Superior temporal gyrus (tissue), 1 donor: ENCODE data around the gene CDC42BPA.
"Not testable (repeated sequence)": the region's sequence is repeated elsewhere in the genome, so short reads cannot be mapped to it uniquely, and the experiment has no call there.

ENCODE experiments used
- DNase-seq: peaks from one replicate; pipeline ENCODE4 v3.0.0-alpha.2; 2016; ENCODE audit errors: extremely low spot score

Gene CDC42BPA

DNA sequence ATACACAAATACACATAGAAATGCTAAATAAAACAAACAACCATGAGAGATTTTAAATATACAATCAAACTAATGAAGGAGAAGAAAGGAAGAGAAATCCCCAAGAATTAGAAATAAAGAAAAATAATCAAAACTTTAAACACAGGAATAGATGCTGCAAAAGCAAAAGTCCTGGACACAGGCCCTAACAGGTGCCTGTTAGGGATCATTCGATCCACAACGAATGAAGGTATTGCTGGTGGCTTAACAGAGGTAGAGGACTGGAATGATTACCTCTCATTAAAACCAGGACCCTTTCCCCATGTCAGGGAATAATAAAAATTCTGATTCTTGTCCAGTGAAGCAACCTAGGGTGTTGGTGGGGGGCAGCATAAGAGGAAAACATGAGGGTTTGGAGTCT, 56.8 kb downstream of the CDC42BPA start:
- no peak for DNase-seq

DNA sequence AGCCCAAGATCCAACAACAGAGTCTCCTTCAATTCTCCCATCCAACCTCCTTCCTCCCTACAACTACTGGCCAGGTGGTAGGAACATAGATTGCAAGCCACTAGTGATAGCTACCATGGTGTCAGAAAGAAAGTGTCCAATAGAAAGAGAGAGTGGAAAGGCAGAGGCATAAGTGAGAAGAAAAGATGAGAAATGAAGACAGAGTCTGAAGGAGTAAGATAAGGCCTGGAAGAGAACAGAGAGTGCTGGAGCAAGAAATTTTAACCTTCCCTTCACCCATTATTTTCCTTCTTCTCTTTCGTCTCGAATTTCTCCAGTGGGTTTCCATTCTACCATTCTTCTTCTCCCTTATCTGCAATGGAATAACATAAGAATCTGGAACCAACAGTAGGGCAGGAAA, 57.9 kb downstream of the CDC42BPA start:
- no peak for DNase-seq

DNA sequence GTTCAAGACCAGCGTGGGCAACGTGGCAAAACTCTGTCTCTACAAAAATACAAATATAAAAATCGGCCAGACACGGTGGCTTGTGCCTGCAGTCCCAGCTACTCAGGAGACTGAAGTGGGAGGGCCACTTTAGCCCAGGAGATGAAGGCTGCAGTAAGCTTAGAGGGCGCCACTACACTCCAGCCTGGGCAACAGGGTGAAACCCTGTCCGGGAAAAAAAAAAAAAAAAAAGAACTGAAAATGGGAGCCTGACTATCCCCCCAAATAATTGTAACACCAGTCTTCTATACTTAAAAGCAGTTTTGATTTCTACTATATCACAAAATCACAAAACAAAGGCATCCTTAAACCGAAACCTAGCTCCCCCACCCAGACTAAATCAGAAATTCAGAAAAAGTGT, 60.3 kb downstream of the CDC42BPA start:
- DNase-seq: no peak

DNA sequence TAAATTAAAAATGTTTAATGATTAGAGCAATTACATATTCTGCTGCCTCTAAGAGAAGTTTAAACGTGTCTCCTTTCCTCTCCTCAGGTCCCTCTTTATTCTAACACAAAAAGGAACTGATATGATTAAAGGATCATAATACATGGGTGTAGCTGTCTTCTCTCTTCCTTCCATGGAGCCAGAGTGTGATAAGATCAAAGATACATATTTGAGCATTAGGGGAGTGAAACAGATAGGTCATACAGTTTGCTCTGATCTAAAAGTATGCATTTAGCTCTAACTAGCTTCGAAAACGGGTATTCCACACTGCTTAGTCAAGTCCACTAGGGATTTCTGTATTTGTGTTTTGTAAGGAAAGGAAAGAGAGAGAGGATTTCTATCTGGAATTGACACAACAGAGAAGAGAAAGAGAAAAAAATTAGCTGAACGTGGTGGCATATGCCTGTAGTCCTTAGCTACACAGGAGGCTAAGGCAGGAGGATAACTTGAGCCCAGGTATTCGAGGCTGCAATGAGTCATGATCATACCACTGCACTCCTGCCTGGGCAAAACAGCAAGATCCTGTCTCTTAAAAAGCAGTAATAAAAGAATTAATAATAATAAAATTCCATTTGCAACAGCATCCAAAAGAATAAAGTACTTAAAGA, 63.1 kb downstream of the CDC42BPA start:
- no peak for DNase-seq

DNA sequence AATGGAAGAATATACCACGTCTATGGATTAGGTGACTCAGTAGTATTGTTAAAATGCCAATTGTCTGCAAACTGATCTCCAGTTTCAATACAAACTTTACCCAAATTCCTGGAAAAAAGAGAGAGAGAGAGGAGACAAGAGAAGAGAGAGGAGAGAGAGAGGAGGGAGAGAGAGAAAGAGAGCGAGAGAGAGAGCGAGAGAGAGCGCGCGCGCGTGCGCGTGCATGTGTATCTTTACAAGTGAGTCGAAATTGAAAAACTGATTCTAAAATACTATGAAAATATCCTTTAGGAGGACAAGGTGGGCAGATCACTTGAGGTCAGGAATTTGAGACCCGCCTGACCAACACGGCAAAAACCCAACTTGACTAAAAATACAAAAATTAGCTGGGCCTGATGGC, 65.2 kb downstream of the CDC42BPA start:
- DNase-seq: no peak

DNA sequence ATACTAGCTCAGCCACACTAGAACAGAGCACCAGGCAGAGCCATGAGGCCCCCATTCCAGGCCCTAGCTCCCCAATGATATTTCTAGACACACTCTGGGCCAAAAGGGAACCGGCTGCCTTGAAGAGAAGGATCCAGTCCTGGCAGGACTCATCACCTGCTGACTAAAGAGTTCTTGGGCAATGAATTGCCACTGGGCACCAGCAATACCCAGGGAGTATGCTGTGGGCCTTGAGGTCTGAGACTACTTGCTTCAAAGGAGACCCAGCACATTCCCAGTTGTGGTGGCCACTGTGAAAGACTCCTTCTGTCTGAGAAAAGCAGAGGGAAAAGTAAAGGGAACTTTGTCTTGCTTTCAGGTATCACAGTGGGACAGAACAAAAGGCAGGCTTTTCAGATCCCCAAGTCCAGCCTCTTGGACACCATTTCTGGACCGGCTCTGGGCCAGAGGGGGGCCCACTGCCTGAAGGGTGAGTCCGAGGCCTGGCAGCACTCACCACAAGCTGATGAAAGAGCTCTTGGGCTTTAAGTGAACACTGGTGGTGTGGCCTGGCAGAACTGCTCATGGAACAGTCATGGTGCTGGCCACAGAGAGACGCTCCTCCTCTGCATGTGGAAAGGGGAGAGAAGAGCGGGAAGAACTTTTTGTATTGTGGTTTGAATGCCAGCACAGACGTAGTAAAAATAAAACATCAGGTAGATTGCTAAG, 72.5 kb downstream of the CDC42BPA start:
- no peak for DNase-seq

DNA sequence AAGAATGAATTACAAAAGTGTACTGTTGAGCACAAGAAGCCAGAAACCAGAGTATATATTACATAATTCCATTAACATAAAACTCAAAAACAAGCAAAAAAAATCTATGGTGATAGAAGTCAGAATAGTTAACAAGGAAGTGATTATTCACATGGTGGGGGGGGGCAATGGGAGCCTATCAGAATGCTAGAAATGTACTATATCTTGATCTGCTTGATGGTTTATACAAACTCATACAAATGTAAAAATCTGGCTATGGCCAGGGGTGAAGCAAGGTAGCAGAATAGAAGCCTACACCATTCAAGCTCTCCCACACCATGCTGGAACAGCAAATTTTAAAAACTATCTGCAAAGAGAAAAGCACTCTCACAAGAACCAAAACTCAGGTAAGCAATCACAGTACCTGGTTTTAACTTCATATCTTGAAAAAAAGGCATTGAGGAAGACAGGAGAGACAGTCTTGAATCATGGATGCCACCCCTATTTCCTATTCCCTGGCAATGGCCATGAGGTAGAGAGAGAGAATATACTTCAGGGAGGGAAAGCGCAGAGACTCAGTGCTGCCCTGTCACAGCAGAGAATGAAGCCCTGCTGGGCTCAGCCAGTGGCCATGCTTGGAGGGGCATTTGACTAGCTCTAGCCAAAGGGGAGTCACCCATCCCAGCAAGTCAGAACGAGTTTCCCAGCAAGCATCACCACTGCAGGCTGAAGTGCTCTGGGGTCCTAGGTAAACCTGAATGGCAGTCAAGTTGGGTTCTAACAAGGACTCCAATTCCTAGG, 73.8 kb downstream of the CDC42BPA start:
- no peak for DNase-seq

DNA sequence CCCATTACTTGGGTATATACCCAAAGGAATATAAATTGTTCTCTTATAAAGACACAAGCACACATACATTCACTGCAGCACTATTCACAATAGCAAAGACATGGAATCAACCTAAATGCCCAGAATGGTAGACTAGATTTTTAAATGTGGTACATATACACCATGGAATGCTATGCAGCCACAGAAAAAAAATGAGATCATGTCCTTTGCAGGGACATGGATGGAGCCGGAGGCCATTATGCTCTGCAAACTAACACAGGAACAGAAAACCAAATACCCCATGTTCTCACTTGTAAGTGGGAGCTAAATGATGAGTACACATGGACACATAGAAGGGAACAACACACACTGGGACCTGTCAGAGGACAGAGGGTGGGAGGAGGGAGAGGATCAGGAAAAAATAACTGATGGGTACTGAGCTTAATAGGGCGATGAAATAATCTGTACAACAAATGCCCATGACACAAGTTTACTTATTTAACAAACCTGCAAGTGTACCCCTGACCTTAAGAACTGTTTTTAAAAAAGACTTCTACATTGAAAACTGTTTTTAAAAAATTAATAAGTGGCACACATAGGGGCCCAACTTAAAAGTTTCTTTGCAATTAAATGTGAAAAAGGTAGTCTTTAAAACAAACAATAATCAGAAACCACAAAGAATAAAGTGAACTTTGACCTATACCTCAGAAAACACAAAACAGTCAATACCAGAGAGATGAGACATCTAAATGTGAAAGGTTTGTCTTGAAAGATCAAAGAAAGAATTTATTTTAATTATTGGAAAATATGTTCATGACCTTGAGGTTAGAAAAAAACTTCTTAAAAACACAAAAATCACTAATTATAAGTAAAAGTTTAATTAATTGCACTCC, 75.2 kb downstream of the CDC42BPA start:
- no peak for DNase-seq

DNA sequence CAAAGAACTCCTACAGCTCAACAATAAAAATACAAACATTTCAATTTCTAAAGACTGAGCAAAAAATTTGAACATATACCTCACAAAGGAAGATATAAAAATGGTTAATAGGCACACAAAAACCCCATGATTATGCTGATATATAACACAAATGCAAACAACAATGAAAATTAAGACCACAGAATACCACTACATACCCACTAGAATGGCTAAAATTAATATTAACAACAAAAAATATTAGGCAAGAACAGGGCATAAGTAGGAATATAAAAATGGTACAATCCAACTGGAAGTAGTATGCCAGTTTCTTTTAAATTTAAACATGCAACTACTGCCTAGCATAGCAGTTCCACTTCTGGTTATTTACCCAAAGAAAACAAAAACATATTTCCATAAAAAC, 77.3 kb downstream of the CDC42BPA start:
- no peak for DNase-seq

DNA sequence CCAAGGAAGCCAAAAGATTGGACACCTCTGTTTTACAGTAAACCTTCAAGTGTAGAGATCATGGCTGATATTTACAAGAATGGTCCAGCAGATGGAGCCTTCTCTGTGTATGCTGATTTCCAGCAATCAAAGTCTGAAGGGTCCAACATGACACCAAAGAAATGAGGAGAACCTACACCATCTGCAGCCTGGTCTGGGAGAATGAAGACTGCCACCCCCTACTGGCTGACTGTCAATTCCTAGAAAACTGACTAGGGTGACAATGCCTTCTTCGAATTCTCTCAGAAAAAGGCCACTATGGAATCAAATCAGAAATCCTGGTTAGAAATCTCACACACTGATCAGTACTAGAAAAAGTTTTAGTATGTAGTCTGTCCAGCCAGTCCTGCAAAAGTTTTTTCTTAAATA, 83.3 kb downstream of the CDC42BPA start:
- peak; percentile 74 for DNase-seq

DNA sequence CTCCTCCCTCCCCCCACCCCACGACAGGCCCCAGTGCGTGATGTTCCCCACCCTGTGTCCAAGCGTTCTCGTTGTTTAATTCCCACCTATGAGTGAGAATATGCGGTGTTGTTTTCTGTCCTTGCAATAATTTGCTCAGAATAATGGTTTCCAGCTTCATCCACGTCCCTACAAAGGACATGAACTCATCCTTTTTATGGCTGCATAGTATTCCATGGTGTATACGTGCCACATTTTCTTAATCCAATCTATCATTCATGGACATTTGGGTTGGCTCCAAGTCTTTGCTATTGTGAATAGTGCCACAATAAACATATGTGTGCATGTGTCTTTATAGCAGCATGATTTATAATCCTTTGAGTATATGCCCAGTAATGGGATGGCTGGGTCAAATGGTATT, 87.2 kb downstream of the CDC42BPA start:
- not testable (repeated sequence) for DNase-seq

DNA sequence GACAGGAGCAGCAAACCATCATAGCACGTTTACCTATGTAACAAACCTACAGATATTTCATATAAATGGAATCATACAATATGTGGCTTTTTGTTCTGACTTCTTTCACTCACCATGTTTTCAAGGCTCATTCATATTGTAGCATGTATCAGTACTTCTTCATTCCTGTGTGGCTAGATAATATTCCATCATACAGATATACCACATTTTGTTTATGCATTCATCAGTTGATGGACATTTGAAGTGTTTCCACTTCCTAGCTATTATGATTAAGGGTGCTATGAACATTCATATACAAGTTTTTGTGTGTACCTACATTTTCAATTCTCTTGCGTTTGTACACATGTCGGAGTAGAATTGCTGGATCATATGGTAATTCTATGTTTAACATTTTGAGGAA, 90.1 kb downstream of the CDC42BPA start:
- no peak for DNase-seq

DNA sequence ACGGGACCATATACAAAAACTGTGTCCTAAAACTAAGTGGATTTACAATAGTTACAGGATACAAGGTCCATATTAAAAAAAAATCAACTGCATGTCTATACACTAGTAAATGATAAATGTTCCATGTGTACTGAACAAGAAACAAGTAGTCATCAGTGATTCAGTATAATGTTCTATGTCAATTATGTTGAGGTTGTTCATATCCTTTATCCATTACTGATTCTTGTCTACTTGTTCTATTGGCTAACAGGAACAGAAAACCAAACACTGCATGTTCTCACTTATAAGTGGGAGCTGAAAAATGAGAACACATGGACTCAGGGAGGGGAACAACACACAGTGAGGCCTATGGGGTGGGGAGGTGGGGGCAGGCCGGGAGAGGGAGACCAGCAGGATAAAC, 90.5 kb downstream of the CDC42BPA start:
- no peak for DNase-seq

DNA sequence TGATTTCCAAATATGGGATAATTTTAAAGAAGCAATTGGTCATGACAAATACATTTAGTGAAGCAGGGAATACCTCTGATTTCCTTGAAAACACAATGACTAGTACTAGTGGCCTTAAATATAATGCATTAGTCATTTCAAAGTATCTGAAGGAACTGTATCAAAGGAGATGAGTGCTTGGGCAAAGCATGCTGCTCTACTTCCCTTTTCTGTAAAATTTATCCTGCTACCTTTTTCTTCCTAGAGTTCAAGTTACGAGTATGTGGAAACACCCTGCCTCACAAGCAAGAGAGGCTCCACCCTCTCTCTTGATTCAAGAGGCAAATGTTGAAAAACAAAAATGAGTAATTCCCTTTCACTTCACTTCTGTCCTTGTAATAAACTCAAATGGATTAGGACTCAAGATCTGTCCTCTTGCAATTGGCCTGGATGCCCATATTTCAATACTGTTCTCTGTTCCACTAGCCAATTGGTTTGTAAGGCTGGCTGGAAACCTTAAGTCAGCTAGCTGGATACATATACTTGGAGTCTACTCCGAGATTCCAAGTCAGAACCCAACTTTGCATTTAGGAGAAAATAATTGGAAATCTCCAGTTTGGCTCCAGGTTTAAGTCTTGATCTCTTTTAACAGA, 92.5 kb downstream of the CDC42BPA start:
- DNase-seq: no peak

DNA sequence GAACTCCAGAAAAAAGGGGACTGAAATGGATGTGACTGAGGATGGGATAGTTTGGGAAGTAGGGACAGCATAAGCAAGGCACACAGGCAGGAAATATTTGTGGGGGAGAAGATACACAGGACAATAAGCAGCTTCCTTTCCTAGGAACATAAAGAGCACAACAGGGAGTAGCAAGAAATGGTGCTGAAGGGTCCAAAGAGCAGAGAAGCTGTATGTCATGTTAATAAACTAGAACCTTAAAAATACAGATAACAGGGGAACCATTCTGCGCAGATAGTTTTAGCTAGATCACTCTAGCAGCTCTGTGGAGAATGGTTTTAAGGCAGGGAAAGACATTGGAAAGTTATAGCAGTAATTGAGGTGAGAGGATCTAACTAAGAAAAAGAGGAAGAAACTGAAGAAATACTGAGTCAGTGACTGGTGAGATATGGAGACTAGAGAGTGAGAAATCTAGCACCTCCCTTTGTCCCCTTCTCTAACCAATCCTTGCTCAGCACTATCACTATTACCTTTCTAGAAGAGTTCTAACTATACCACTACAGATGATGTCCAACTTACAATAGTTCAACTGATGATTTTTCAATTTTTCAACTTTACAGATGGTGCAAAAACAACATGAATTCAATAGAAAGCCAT, 95.0 kb downstream of the CDC42BPA start:
- no peak for DNase-seq

DNA sequence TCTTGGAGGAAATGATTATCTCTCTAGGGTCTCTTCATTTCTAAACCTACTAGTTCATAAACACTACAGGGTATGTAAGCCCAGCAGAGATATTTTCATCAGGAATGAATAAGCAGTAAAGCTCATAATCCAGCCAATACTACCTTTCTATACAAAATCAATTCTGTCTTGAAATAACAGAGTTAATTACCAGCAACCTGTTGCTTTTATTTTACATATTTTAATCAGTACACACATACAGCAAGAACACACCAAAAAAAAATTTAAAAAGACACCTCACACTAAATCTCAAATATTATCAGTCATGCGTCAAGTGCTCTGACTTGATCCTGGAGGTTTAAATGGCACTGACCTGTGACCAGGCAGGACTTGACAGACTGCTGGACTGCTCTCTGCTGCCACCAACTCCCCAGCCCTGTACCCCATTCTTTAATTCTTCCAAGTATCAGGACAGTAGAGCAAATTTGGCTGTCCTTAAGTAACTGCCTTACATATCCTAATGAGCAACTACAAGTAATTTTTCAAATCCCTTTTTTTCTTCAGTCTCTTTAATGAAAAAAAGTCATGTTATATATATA, 98.5 kb downstream of the CDC42BPA start:
- DNase-seq: no peak

DNA sequence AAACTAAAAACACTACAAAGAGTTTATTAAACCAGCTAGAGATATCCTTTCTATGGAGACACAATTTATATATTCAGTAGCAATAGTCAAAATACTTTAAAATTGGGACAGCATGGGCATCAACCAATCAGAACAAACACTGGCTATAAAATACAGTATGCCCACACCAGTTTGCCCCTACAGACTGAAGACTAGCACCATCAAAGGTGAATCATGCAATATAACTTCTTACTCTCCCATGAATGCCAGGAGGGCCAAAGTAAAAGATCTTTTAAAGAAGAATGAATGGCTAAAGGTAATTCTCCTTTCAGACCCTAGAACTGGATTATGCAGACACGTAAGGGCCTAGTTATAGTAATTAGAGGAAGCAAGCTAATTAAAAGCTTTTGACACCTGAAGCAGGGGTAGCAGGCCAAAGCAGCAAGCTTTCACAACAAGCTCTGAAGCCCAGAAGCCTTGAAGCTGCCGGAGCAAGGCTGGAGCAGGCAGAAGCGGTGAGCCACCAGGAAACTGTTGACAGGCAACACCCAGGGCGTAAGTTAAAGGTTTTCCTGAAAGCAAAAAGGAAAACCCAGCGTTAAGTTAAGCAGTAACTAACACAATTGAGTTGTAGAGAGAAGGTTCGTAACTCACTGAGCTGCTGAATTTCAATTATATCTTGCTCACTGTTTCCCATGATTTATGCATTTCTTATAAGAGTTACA, 99.3 kb downstream of the CDC42BPA start:
- DNase-seq: no peak

DNA sequence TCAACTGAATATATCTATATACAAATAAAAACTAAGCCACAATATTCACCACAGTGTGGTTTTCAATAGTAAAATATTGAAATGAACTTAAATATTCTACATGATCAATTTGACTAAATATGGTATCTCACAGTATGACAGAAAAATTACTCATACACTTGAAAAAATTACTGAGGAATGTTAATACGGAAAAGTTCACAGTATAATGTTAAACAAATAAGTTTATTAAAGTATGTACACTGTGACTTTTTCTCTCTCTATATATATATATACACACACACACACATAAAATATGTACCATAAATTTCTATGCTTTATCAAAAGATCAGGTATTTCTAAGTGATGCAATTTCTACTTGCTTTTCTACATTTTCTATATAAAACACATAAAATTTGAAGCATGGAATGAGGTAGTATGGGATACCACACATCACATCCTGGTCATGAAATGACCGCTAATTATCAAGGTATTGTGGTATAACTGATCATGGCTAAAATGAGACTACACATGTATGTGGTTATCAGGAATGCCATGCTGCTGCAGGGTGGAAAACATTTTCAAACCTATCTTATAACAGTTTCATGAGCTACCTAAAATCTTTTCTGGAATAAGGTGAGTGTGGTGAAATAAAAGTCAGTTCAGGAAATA, 102.3 kb downstream of the CDC42BPA start:
- DNase-seq: no peak

DNA sequence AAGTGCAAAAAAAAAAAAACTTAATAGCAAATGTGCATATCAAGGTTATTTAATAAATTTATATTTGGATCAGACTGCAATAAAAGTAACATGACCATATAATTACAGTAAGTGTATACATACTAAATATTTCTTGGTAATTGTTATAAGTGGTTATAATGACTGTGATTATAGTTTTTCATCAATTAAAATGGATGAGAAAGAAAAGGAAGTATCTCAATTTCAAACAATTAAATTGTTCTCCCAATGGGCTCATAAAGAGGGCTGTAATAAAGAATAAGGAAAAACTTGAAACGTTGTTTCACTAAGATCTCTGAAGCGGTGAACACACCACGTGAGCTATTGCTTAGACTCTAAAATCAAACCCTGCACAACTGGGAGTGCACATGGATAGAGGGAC, 104.1 kb downstream of the CDC42BPA start:
- no peak for DNase-seq
